Fibroblast of mammary gland (primary cell): ENCODE results near the gene PPP1R11.

Experiments used
- DNase-seq: peaks from one replicate; pipeline ENCODE4 v3.0.0-alpha.2; 2010; ENCODE audit warnings: low read depth
- H3K4me3 ChIP-seq: 2 replicates; pipeline ENCODE4 v1.5.1; 2011; ENCODE audit warnings: low read depth, mild to moderate bottlenecking, low read length, moderate library complexity; ENCODE audit not compliant: control insufficient read depth
- CTCF ChIP-seq: conservative IDR thresholded peaks from 2 replicates; pipeline ENCODE4 v1.5.1; 2011; ENCODE audit warnings: low read depth, low read length, inconsistent platforms; ENCODE audit not compliant: control insufficient read depth, insufficient read depth

PPP1R11 gene

DNA sequence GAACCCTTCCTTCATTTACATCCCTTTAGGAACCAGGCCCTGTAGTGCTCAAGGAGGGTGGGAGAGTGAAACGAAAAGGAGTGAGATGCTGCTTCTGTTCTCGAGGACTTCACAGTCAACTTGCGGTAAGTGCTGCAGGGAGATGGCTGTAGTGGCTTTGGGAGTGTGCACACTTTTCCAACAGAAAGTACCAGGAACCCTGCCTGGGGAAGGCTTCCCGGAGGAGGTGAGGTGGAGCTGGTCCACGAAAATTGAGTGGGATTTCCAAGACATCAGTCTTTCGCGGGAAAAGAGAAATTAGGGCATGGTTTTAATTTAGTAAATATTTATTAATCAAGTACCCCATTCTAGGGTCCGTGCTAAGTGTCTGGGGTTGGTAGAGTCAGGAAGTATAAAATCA, 33.2 kb downstream of the PPP1R11 start:
- no peak for DNase-seq
- H3K4me3 ChIP-seq = no peak overlapping the region
- TF ChIP-seq CTCF = no peak

GRCh38 chr6:30100585-30101443, 33.8 kb downstream of the PPP1R11 start:
- DNase-seq = no peak
- H3K4me3 ChIP-seq = peak overlapping the region; percentile 13
- TF ChIP-seq CTCF = no peak

DNA sequence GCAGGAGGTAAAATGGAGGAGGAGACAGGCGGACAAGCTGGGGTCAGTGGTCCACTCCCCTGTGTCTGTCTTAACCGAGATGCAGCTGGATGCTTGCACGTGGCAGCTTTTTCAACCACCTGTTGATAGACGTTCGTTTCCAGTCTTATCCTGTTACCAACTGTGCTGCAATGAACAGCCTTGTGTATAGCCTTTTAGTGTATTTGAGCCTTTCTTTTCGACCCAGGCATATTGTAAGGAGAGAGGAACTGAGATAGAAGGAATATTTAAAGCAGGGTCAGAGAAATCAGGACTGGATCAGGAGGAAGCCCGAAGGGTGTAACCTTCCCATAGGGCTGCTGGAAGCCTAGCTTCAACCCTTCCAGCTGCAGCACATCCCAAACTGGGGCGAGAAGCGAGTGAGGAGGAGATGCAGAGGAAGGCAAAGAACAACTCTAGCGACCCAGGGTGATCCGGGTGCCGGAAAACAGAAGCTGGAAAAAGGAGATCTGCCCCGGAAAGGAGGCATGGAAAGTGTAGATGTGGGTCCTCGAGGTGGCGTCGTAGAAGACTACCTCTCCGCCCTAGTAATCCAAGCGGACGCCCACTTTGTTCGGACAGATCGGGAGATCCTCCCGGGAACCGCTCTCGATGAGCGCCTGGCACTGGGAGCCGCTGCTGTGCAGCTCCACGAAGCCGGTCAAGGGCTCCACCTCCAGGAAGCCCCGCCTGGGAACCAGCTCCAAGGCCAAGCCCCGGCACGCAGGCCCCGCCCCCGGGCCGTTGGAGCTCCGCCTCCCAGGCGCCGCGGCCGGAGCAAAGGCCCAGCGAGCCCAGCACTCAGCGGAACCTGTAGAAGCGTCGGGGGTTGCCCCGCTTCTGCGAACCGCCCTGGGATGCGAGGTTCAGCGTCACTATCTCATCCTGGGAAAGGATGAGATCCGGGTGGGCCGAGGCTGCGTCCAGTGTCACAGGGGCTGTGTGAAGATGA, 34.7 kb downstream of the PPP1R11 start:
- DNase-seq = peak; percentile 82
- no peak for TF ChIP-seq CTCF
- peak overlapping the region; percentile 47 for H3K4me3 ChIP-seq

GRCh38 chr6:30102414-30102969, 35.5 kb downstream of the PPP1R11 start:
- H3K4me3 ChIP-seq = peak overlapping the region; percentile 41
- no peak for TF ChIP-seq CTCF
- peak; percentile 78 for DNase-seq

DNA sequence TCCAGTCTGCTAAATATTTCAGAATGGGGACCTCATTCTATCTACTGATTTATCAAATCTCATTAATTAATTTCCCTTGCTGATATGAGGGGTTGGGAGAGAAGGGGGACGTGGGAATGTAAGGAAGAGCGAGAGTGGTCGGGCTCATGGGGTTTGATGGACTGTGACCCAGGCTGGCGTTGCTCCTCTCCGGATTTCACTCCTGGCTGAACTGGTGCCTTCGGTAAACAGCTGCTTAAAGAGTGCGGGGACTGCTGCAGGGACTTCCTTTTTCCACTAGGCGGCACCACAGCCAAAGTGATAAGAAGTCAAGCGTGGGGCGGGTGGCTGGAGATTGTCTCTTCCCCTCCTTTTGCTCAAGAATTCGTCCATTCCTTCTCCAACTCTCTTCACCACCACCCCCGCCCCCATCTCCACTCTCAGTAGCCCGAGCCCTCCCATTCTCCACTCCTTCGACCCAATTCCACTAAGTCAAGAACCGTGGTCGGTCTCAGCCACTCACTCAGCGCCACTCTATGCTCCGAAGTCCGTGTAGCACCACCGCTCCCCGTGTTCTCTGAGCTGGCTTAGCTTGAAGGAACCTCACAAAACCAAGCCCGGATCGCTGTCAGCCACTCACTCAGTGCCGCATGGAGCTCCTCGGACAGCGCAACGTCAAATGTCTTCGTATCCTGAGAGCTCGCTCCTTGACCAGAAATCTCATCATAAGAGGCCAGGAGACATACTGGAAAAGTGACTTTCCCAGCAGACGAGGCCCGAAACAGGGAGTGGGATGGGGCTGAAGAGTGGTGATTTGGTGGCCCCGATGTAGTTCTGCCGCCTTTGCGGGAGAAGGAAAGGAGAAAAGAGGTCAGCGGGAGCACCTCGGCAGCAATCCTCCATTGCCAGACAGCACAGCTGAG, 36.2 kb downstream of the PPP1R11 start:
- peak; percentile 85 for DNase-seq
- peak; percentile 90 for TF ChIP-seq CTCF
- peak overlapping the region; percentile 47 for H3K4me3 ChIP-seq

DNA sequence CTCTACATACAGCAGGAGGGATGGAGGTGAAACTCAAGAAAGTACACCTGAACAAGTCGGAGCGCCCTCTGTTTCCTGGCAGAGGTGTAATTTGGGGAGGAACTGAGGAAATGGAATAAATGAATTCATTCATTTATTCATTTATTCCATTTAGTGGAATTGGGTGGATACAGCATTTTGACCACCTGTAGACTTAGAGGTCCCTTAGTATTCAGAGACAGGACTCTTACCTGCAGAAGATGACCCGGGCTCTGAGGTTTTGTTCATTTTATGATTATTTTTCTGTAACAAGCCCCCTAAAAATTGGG, 36.8 kb downstream of the PPP1R11 start:
- H3K4me3 ChIP-seq = no peak overlapping the region
- no peak for DNase-seq
- TF ChIP-seq CTCF = no peak
